H1 (cell line): Measurements from ENCODE around the gene BDP1.

Experiments
- CBX8 ChIP-seq: fragments of 300-800, 300-1000 bp; sonication (generic); IDR thresholded peaks from 2 replicates; pipeline ENCODE4 v1.7.1; 2016; ENCODE audit warnings: low read depth, low read length, borderline replicate concordance
- CEBPB ChIP-seq: IDR thresholded peaks from 2 replicates; pipeline ENCODE4 v1.6.1; 2012; ENCODE audit warnings: low read depth, low read length
- CHD1 ChIP-seq: IDR thresholded peaks from 2 replicates; pipeline ENCODE4 v1.6.1; 2012; ENCODE audit warnings: low read depth, low read length, improper control_type of control experiment
- JUN ChIP-seq: IDR thresholded peaks from 2 replicates; pipeline ENCODE4 v1.6.1; 2011; ENCODE audit warnings: low read depth, mild to moderate bottlenecking, improper control_type of control experiment, low read length
- JUND ChIP-seq: IDR thresholded peaks from 2 replicates; pipeline ENCODE4 v1.6.1; 2011; ENCODE audit warnings: mild to moderate bottlenecking, improper control_type of control experiment, low read length
- KDM5A ChIP-seq: fragments of 200-600 bp; IDR thresholded peaks from 2 replicates; pipeline ENCODE4 v1.7.1; 2012; ENCODE audit warnings: mild to moderate bottlenecking, low read length, inconsistent platforms, mixed read lengths
- POLR2A ChIP-seq, 2 experiments: IDR thresholded peaks; 1 replicate in 1 of 2; 2 replicates in 1 of 2; pipeline ENCODE4 v1.6.1; 2011; ENCODE audit warnings: low read depth in 2 of 2, low read length in 2 of 2, mild to moderate bottlenecking in 2 of 2; ENCODE audit errors: control extremely low read depth in 1 of 2
- POLR2AphosphoS5 ChIP-seq: IDR thresholded peaks from 2 replicates; pipeline ENCODE4 v1.6.1; 2011; ENCODE audit warnings: low read depth, low read length
- RAD21 ChIP-seq, 2 experiments: IDR thresholded peaks in 1 of 2; conservative IDR thresholded peaks in 1 of 2; 2 replicates each; pipeline ENCODE4 v1.6.1; 2011; ENCODE audit warnings: low read depth in 2 of 2, low read length in 2 of 2, improper control_type of control experiment in 1 of 2, inconsistent platforms in 1 of 2, mild to moderate bottlenecking in 1 of 2, moderate library complexity in 1 of 2
- RBBP5 ChIP-seq: IDR thresholded peaks from 2 replicates; pipeline ENCODE4 v1.7.1; 2012; ENCODE audit warnings: low read depth, mild to moderate bottlenecking, inconsistent platforms, low read length, moderate library complexity, borderline replicate concordance
- SP1 ChIP-seq: IDR thresholded peaks from 2 replicates; pipeline ENCODE4 v1.6.1; 2011; ENCODE audit warnings: low read depth, low read length
- TF ChIP-seq, protein P1 (sequence below), 3 experiments: IDR thresholded peaks; 1 replicate in 2 of 3; 2 replicates in 1 of 3; pipeline versions ENCODE4 v1.5.1 to v1.6.1; 2011; ENCODE audit warnings: low read length in 3 of 3, mild to moderate bottlenecking in 3 of 3, inconsistent platforms in 2 of 3, low read depth in 1 of 3, moderate library complexity in 1 of 3; ENCODE audit not compliant: insufficient read depth in 1 of 3; ENCODE audit errors: control extremely low read depth in 1 of 3
- TF ChIP-seq, protein P2 (sequence below): IDR thresholded peaks from 2 replicates; pipeline ENCODE4 v1.6.1; 2012; ENCODE audit warnings: inconsistent platforms

DNA sequence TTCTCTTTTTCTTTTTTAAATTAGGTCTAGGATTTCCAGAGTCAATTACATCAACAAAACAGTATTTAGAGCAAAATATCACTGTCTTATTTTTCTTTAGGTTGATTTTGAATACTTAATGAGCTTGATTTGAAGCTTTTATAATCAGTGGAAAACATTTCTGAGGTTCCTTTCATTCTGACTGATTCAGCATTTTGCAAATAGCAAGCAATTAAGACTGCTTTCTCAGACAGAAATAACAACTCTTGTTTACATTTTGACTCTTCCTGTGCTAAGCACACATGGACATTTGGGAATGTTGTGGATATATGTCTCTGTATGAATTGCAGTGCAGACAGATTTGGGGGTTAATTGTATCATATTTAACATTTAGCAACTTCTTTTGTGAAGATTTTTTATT is 109.4 kb downstream of the BDP1 start:
- TF ChIP-seq POLR2A (IDR thresholded peaks at IDR 0.05; ENCODE audit: control extremely low read depth in 1 of 2, low read depth in 2 of 2, low read length in 2 of 2) = no peak
- TF ChIP-seq, protein P1, sequence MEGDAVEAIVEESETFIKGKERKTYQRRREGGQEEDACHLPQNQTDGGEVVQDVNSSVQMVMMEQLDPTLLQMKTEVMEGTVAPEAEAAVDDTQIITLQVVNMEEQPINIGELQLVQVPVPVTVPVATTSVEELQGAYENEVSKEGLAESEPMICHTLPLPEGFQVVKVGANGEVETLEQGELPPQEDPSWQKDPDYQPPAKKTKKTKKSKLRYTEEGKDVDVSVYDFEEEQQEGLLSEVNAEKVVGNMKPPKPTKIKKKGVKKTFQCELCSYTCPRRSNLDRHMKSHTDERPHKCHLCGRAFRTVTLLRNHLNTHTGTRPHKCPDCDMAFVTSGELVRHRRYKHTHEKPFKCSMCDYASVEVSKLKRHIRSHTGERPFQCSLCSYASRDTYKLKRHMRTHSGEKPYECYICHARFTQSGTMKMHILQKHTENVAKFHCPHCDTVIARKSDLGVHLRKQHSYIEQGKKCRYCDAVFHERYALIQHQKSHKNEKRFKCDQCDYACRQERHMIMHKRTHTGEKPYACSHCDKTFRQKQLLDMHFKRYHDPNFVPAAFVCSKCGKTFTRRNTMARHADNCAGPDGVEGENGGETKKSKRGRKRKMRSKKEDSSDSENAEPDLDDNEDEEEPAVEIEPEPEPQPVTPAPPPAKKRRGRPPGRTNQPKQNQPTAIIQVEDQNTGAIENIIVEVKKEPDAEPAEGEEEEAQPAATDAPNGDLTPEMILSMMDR (IDR thresholded peaks at IDR 0.05; ENCODE audit: control extremely low read depth in 1 of 3, insufficient read depth in 1 of 3, low read depth in 1 of 3, low read length in 3 of 3) = no peak
- no peak for TF ChIP-seq CEBPB
- TF ChIP-seq RAD21 (IDR thresholded peaks at IDR 0.05 in 1 of 2, conservative IDR thresholded peaks at IDR 0.05 in 1 of 2; ENCODE audit: low read depth in 2 of 2, low read length in 2 of 2) = no peak
- no peak for TF ChIP-seq CHD1
- no peak for TF ChIP-seq JUND
- no peak for TF ChIP-seq JUN
- TF ChIP-seq POLR2AphosphoS5 = no peak
- no peak for TF ChIP-seq CBX8
- no peak for TF ChIP-seq RBBP5
- TF ChIP-seq, protein P2, sequence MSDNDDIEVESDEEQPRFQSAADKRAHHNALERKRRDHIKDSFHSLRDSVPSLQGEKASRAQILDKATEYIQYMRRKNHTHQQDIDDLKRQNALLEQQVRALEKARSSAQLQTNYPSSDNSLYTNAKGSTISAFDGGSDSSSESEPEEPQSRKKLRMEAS = no peak
- TF ChIP-seq SP1 = no peak
- TF ChIP-seq KDM5A = no peak
